ENCODE measurements around the gene TBC1D2. TPM values are rescaled to one million over a fixed set of nuclear protein-coding genes. Genes with fewer than 3 reads are reported as not detected.

Gene TBC1D2
- total RNA-seq, 1 experiment from 2014 or later: 58.4 TPM

DNA sequence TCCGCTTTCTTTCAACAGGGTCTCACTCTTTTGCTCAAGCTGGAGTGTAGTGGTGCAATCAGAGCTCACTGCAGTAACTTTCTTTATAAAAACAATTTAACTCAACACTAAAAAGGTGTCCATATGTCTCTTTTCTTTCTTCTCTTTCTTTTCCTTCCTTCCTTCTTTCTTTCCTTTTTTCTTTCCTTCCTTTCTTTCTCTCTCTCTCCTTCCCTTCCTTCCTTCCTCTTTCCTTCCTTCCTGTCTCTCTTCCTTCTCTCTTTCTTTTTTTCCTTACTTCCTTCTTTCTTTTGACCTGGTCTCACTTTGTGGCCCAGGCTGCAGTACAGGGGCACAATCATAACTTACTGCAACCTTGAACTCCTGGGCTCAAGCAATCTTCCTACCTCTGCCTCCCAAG is 25.8 kb upstream of the TBC1D2 start:
- POLR2A ChIA-PET: no interaction called here
- intact Hi-C loops (cut with micrococcal nuclease): no loop called here

DNA sequence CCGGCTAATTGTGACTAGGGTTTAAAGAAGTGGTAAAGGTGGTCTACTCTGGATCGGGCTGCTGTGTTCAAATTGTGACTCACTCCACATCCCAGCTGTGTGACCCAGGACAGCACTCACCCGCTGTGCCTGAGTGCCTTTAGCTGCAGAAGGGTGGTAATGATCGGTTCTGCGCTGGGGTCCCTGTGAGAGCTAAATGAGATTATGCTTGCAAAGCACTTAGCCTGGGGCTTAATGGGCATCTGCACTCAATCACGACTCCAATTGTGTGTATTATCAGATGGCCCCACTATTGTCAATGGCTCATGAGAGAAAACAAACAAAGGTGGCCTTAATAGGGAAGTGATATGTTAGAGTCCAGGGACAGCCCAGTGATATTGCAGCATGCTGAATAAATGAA is 25.1 kb upstream of the TBC1D2 start:
- peaks cover 5% of the 10 kb centered on the region for H3K36me3 Mint-ChIP-seq (ENCODE audit: insufficient read depth, unreplicated experiment)
- H3K4me1 Mint-ChIP-seq (ENCODE audit: insufficient read depth, unreplicated experiment): no peaks in the 10 kb centered on the region
- TF ChIP-seq, protein P1, sequence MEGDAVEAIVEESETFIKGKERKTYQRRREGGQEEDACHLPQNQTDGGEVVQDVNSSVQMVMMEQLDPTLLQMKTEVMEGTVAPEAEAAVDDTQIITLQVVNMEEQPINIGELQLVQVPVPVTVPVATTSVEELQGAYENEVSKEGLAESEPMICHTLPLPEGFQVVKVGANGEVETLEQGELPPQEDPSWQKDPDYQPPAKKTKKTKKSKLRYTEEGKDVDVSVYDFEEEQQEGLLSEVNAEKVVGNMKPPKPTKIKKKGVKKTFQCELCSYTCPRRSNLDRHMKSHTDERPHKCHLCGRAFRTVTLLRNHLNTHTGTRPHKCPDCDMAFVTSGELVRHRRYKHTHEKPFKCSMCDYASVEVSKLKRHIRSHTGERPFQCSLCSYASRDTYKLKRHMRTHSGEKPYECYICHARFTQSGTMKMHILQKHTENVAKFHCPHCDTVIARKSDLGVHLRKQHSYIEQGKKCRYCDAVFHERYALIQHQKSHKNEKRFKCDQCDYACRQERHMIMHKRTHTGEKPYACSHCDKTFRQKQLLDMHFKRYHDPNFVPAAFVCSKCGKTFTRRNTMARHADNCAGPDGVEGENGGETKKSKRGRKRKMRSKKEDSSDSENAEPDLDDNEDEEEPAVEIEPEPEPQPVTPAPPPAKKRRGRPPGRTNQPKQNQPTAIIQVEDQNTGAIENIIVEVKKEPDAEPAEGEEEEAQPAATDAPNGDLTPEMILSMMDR (IDR thresholded peaks at IDR 0.05; ENCODE audit: unreplicated experiment): no peak
- H3K4me3 Mint-ChIP-seq (ENCODE audit: unreplicated experiment): no peak overlapping the region
- H3K27me3 Mint-ChIP-seq (ENCODE audit: insufficient read depth, unreplicated experiment): peaks cover 62% of the 10 kb centered on the region
- ChIA-PET POLR2A (no interaction called here), CTCF (interaction anchor here (1.2 kb wide), 1 partner anchor 75 kb away, joined by 5 read pairs; no protein-coding TSS in a partner anchor)
- BruUV-seq (replicated peaks): no TSS peak
- intact Hi-C loops (cut with micrococcal nuclease): no loop called here
- no peak overlapping the region for H3K27ac Mint-ChIP-seq (ENCODE audit: low read depth, unreplicated experiment)
- no peak for DNase-seq (ENCODE audit: unreplicated experiment)
- H3K9me3 Mint-ChIP-seq (ENCODE audit: unreplicated experiment): no peaks in the 10 kb centered on the region

More for the DNA sequence above, 25.8 kb upstream of the TBC1D2 start:
- no peaks in the 10 kb centered on the region for H3K4me1 Mint-ChIP-seq (ENCODE audit: insufficient read depth, unreplicated experiment)
- BruUV-seq (replicated peaks): no TSS peak
- H3K27ac Mint-ChIP-seq (ENCODE audit: low read depth, unreplicated experiment): no peak overlapping the region
- DNase-seq (ENCODE audit: unreplicated experiment): no peak
- H3K9me3 Mint-ChIP-seq (ENCODE audit: unreplicated experiment): no peaks in the 10 kb centered on the region
- CTCF ChIA-PET: no interaction called here
- TF ChIP-seq, protein P1 (IDR thresholded peaks at IDR 0.05; ENCODE audit: unreplicated experiment): no peak
- H3K4me3 Mint-ChIP-seq (ENCODE audit: unreplicated experiment): no peak overlapping the region
- H3K27me3 Mint-ChIP-seq (ENCODE audit: insufficient read depth, unreplicated experiment): peaks cover 57% of the 10 kb centered on the region
- H3K36me3 Mint-ChIP-seq (ENCODE audit: insufficient read depth, unreplicated experiment): peaks cover 5% of the 10 kb centered on the region

DNA sequence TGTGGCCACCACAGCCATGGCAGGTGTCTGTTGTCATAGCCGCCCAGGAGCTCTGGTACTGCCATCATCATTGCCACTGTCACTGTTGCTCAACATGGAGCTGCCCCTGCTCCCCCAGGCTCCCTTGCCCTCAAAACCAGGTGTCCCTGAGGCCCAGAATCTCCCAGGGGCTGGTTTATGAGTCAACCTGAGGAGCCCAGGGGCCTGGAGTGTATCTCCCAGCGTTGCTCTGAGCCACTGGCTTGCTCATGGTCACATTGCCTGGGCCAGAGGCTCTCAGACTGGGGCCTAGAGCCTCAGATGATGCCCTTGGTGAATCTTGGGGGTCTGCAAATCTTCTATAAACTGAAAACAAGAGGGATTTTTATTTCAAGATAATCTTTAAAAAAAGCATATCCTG is 24.7 kb upstream of the TBC1D2 start:
- no peak for DNase-seq (ENCODE audit: unreplicated experiment)
- Mint-ChIP-seq H3K27ac (ENCODE audit: low read depth, unreplicated experiment) (no peak overlapping the region), H3K9me3 (ENCODE audit: unreplicated experiment) (no peaks in the 10 kb centered on the region), H3K4me3 (ENCODE audit: unreplicated experiment) (no peak overlapping the region), H3K4me1 (ENCODE audit: insufficient read depth, unreplicated experiment) (no peaks in the 10 kb centered on the region), H3K36me3 (ENCODE audit: insufficient read depth, unreplicated experiment) (peaks cover 2% of the 10 kb centered on the region), H3K27me3 (ENCODE audit: insufficient read depth, unreplicated experiment) (peaks cover 62% of the 10 kb centered on the region)
- TF ChIP-seq, protein P1 (IDR thresholded peaks at IDR 0.05; ENCODE audit: unreplicated experiment): no peak
- CTCF ChIA-PET: interaction anchor here (1.2 kb wide), 1 partner anchor 75 kb away, joined by 5 read pairs; no protein-coding TSS in a partner anchor
- POLR2A ChIA-PET: no interaction called here
- no TSS peak for BruUV-seq (replicated peaks)
- intact Hi-C loops (cut with micrococcal nuclease): no loop called here

DNA sequence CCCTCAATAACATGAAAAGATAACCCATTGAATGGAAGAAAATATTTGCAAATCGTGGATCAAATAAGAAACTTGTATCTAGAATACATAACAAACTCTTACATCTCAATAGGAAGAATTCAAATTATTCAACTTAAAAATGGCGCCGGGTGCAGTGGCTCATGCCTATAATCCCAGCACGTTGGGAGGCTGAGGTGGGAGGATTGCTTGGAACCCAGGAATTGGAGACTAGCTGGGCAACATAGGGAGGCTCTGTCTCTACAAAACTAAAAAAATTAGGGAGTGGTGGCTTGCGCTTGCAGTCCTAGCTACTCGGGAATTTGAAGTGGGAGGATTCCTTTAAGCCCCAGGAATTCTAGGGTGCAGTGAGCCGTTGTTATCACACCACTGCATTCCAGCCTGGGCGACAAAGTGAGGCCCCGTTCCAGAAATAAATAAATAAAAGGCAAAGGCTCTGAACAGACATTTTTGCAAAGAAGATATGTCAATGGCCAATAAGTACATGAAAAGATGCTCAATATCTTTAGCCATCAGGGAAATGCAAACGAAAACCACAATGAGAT is 21.5 kb upstream of the TBC1D2 start:
- no peaks in the 10 kb centered on the region for H3K9me3 Mint-ChIP-seq (ENCODE audit: unreplicated experiment)
- H3K4me3 Mint-ChIP-seq (ENCODE audit: unreplicated experiment): no peak overlapping the region
- H3K27me3 Mint-ChIP-seq (ENCODE audit: insufficient read depth, unreplicated experiment): peaks cover 59% of the 10 kb centered on the region
- H3K27ac Mint-ChIP-seq (ENCODE audit: low read depth, unreplicated experiment): no peak overlapping the region
- H3K36me3 Mint-ChIP-seq (ENCODE audit: insufficient read depth, unreplicated experiment): no peaks in the 10 kb centered on the region
- intact Hi-C loops (cut with micrococcal nuclease): no loop called here
- POLR2A ChIA-PET: no interaction called here
- DNase-seq (ENCODE audit: unreplicated experiment): no peak
- TF ChIP-seq, protein P1 (IDR thresholded peaks at IDR 0.05; ENCODE audit: unreplicated experiment): no peak
- no peaks in the 10 kb centered on the region for H3K4me1 Mint-ChIP-seq (ENCODE audit: insufficient read depth, unreplicated experiment)
- CTCF ChIA-PET: interaction anchor here (0.9 kb wide), 1 partner anchor 354 kb away, joined by 3 read pairs; the partner anchor contains the start of gene TRMO
- BruUV-seq (replicated peaks): no TSS peak
